GM12878 (cell line): ENCODE results near the gene GNAZ. TPM values are rescaled to one million over a fixed set of nuclear protein-coding genes. Genes with fewer than 3 reads are reported as not detected.
A peak's percentile ranks its signal among the peaks of the same experiment; 100 is the strongest.
"Not testable (repeated sequence)": the region's sequence is repeated elsewhere in the genome, so short reads cannot be mapped to it uniquely, and the experiment has no call there.

Experiments used
- ATAC-seq: fragments of 200-7000 bp; cut with Tn5 transposase; 3 replicates; pipeline ENCODE4 v1.9.1; 2020; ENCODE audit warnings: mild to moderate bottlenecking, moderate library complexity
- BruUV-seq: library from RNA; stranded (reverse); fragments of 400-500 nt; replicated peaks from 2 replicates; lab custom pipeline; 2021; lab: Mats Ljungman, UMichigan
- CTCF ChIA-PET: fragments of 300-600 bp; sonication (Branson Sonifier 250); formaldehyde crosslinking; extraction: SDS; loops from one replicate; lab custom pipeline; 2021; ENCODE audit warnings: inconsistent platforms; lab: Yijun Ruan, JAX
- POLR2A ChIA-PET: fragments of 350-600 bp; formaldehyde crosslinking; extraction: SDS; loops from one replicate; lab custom pipeline; 2021; ENCODE audit warnings: inconsistent platforms; lab: Charles Lee
- RAD21 ChIA-PET: fragments of 300-600 bp; sonication (Branson Sonifier 250); formaldehyde crosslinking; loops from one replicate; lab custom pipeline; 2023; ENCODE audit warnings: antibody characterized with exemption; ENCODE audit not compliant: unreplicated experiment; lab: Charles Lee
- SMC1A ChIA-PET: fragments of 300-600 bp; sonication (Branson Sonifier 250); formaldehyde crosslinking; loops from one replicate; lab custom pipeline; 2023; ENCODE audit not compliant: unreplicated experiment, uncharacterized antibody; lab: Charles Lee
- DNase-seq: peaks from one replicate; pipeline ENCODE4 v3.0.0-alpha.2; 2011; ENCODE audit warnings: low read depth, low spot score
- FAIRE-seq: peaks from 3 replicates; lab custom pipeline; 2011; peaks lifted over from hg19 to GRCh38; lab: Jason Lieb, UNC
- H2AFZ ChIP-seq: 2 replicates; pipeline ENCODE4 v1.6.0; 2011; ENCODE audit warnings: low read depth, low read length, control low read depth; ENCODE audit not compliant: control insufficient read depth
- H3K27ac ChIP-seq: 2 replicates; pipeline ENCODE4 v1.5.1; 2011; ENCODE audit warnings: control low read depth; ENCODE audit not compliant: control insufficient read depth, insufficient read depth
- H3K27me3 ChIP-seq, 2 experiments: replicated peaks in 1 of 2; 2 replicates each; pipeline versions ENCODE4 v1.6.0 to v1.6.1; 2011; ENCODE audit warnings: low read length in 1 of 2; ENCODE audit not compliant: control insufficient read depth in 2 of 2, insufficient read depth in 2 of 2
- H3K36me3 ChIP-seq, 2 experiments: 2 replicates each; pipeline ENCODE4 v1.5.1; 2011; ENCODE audit warnings: low read length in 1 of 2; ENCODE audit not compliant: control insufficient read depth in 2 of 2, insufficient read depth in 2 of 2
- H3K4me1 ChIP-seq: 2 replicates; pipeline ENCODE4 v1.6.1; 2011; ENCODE audit warnings: mild to moderate bottlenecking, low read length, moderate library complexity, mixed read lengths; ENCODE audit not compliant: control insufficient read depth, insufficient read depth
- H3K4me2 ChIP-seq: 2 replicates; pipeline ENCODE4 v1.6.0; 2011; ENCODE audit warnings: control low read depth; ENCODE audit not compliant: control insufficient read depth, insufficient read depth
- H3K4me3 ChIP-seq: fragments of 200-600 bp; sonication (generic); 2 replicates; pipeline ENCODE4 v1.5.1; 2016
- H3K79me2 ChIP-seq: 2 replicates; pipeline ENCODE4 v1.6.0; 2011; ENCODE audit warnings: low read length; ENCODE audit not compliant: control insufficient read depth, insufficient read depth
- H3K9ac ChIP-seq: 2 replicates; pipeline ENCODE4 v1.8.0; 2011; ENCODE audit warnings: low read length, control low read depth, mixed read lengths; ENCODE audit not compliant: control insufficient read depth, insufficient read depth
- H3K9me3 ChIP-seq: replicated peaks from 3 replicates; pipeline ENCODE4 v1.5.1; 2011; ENCODE audit warnings: mild to moderate bottlenecking, low read length; ENCODE audit not compliant: control insufficient read depth, insufficient read depth
- H4K20me1 ChIP-seq: 2 replicates; pipeline ENCODE4 v1.6.0; 2011; ENCODE audit not compliant: control insufficient read depth, insufficient read depth
- IKZF2 ChIP-seq, 2 experiments: fragments of 450-650 bp; IDR thresholded peaks; 2 replicates each; pipeline ENCODE4 v1.6.1; 2017; ENCODE audit warnings: mild to moderate bottlenecking in 2 of 2, moderate library complexity in 2 of 2
- JUNB ChIP-seq: IDR thresholded peaks from 2 replicates; pipeline ENCODE4 v1.6.1; 2016; ENCODE audit warnings: antibody characterized with exemption, mild to moderate bottlenecking
- MLLT1 ChIP-seq: fragments of 450-650 bp; IDR thresholded peaks from 2 replicates; pipeline ENCODE4 v1.6.1; 2016; ENCODE audit warnings: mild to moderate bottlenecking
- NFIC ChIP-seq: IDR thresholded peaks from 2 replicates; pipeline ENCODE4 v1.6.1; 2012; ENCODE audit warnings: low read depth, mild to moderate bottlenecking, inconsistent platforms, low read length, moderate library complexity
- ZBTB33 ChIP-seq: fragments of 450-650 bp; IDR thresholded peaks from 2 replicates; pipeline ENCODE4 v1.6.1; 2017; ENCODE audit warnings: mild to moderate bottlenecking
- WGBS: methylation state at CpG from one replicate; pipeline ENCODE4 v1.1.6; 2016; ENCODE audit warnings: low lambda C conversion rate; ENCODE audit not compliant: insufficient replicate concordance, insufficient coverage; ENCODE audit errors: missing lambda C conversion rate; 5-methylcytosine and 5-hydroxymethylcytosine counted together
- in situ Hi-C: fragments of 300-500 bp; cut with MboI; formaldehyde crosslinking; loops from 9 replicates; pipeline ENCODE4 v1.14.3; 2018; ENCODE audit warnings: mixed read lengths
- intact Hi-C: fragments of 100-400 bp; cut with micrococcal nuclease; formaldehyde crosslinking; loops from one replicate; pipeline ENCODE4 v1.14.2; 2022; ENCODE audit not compliant: unreplicated experiment
- polyA plus RNA-seq, 11 experiments: library from polyadenylated mRNA; depleted of rRNA in 4 of 11; unstranded in 6 of 11; stranded (reverse) in 5 of 11; fragments of >200 nt; fragmentation: Nextera tagmentation in 4 of 11; fragmentation: Illumina TruSeq in 1 of 11; extraction: Ambion mirVana in 4 of 11; extraction: Trizol in 1 of 11; gene quantifications; 1 replicate in 1 of 11; 2 replicates in 10 of 11; pipeline versions ENCODE4 v1.2.1 to v1.2.3, GENCODE V29; 2011 to 2016; ENCODE audit warnings: inconsistent platforms in 2 of 11, missing spikeins in 2 of 11, low read depth in 1 of 11
- total RNA-seq, 4 experiments: library from RNA; depleted of rRNA in 3 of 4; stranded (reverse); fragments of >200 nt in 3 of 4; fragmentation: Illumina TruSeq in 1 of 4; extraction: Trizol in 1 of 4; gene quantifications; 2 replicates each; pipeline versions ENCODE4 v1.2.1 to v1.2.3, GENCODE V29; 2013 to 2021

GNAZ gene
- total and polyA plus RNA-seq, 10 of the 15 experiments (the other 5 are each of a cell fraction or from before 2014, with no cell fraction given): 0.09 to 1.0 (median 0.44) TPM; not detected in 1

- POLR2A ChIA-PET: interaction anchor here (1.0 kb wide), 1 partner anchor 100 kb away, joined by 3 read pairs; no protein-coding TSS in a partner anchor
- Histone ChIP-seq H3K4me1 (no peaks in the 10 kb centered on the region), H3K27me3 (no peaks in the 10 kb centered on the region), H3K36me3 (no peaks in the 10 kb centered on the region), H4K20me1 (no peaks in the 10 kb centered on the region), H3K4me3 (no peak overlapping the region), H3K9me3 (no peaks in the 10 kb centered on the region), H3K4me2 (no peak overlapping the region), H3K27ac (no peak overlapping the region), H3K9ac (no peak overlapping the region), H2AFZ (no peak overlapping the region), H3K79me2 (no peaks in the 10 kb centered on the region)
- SMC1A ChIA-PET: interaction anchor here (1.0 to 1.2 kb wide), 4 partner anchors 8 to 61 kb away, joined by 3 to 5 read pairs (median 4); no protein-coding TSS in a partner anchor
- CTCF ChIA-PET: interaction anchor here (0.9 kb wide), 1 partner anchor 15 kb away, joined by 3 read pairs; no protein-coding TSS in a partner anchor
- DNase-seq: no peak
- RAD21 ChIA-PET: interaction anchor here (0.8 kb wide), 1 partner anchor 9 kb away, joined by 3 read pairs; no protein-coding TSS in a partner anchor
- FAIRE-seq: peak; percentile 93
- TF ChIP-seq IKZF2 (IDR thresholded peaks at IDR 0.05): 0 out of 4 replicates have a peak, but pooled peaks of 1 of the 2 experiments have one; percentile 33
- no peak for TF ChIP-seq ZBTB33
- TF ChIP-seq MLLT1: 0 out of 2 replicates have a peak, but pooled peaks have one; percentile 51
- TF ChIP-seq NFIC: 0 out of 2 replicates have a peak, but pooled peaks have one; percentile 33
- 0 out of 2 replicates have a peak, but pooled peaks have one; percentile 23 for TF ChIP-seq JUNB
- no TSS peak for BruUV-seq
- peak; percentile 43; the same call in 2 of the 3 replicates for ATAC-seq
- intact Hi-C loops (no loop called here), in situ Hi-C loops (no loop called here)
Measured at GRCh38 chr22:23020659-23021293, 49.5 kb upstream of the GNAZ start.

- FAIRE-seq: not testable (repeated sequence)
- CTCF ChIA-PET: interaction anchor here (0.9 to 1.9 kb wide), 2 partner anchors 14 to 62 kb away, joined by 3 to 6 read pairs; no protein-coding TSS in a partner anchor
- WGBS: 100% methylated on average over 3 of the region's 3 CpGs
Measured at GRCh38 chr22:23021660-23022353, 48.5 kb upstream of the GNAZ start.

More at GRCh38 chr22:23021660-23022353, 48.5 kb upstream of the GNAZ start:
- H3K4me3 ChIP-seq, intact Hi-C loops, RAD21 ChIA-PET, ATAC-seq, BruUV-seq, H3K4me2 ChIP-seq, H3K36me3 ChIP-seq, POLR2A ChIA-PET, H2AFZ ChIP-seq, DNase-seq, H3K4me1 ChIP-seq, H3K79me2 ChIP-seq, H3K9me3 ChIP-seq, in situ Hi-C loops, H3K27ac ChIP-seq, H3K27me3 ChIP-seq, H3K9ac ChIP-seq, H4K20me1 ChIP-seq: not testable (repeated sequence)
- SMC1A ChIA-PET: interaction anchor here (1.0 to 1.8 kb wide), 4 partner anchors 8 to 62 kb away, joined by 3 to 5 read pairs (median 4); no protein-coding TSS in a partner anchor
